Fibroblast of pulmonary artery (primary cell): ENCODE data around the gene TMEM214.

Experiments used
- DNase-seq: peaks from one replicate; pipeline ENCODE4 v3.0.0-alpha.2; 2010; ENCODE audit warnings: low read depth
- H3K4me3 ChIP-seq: replicated peaks from 2 replicates; pipeline ENCODE4 v1.5.1; 2011; ENCODE audit warnings: low read depth, mild to moderate bottlenecking, control low read depth, low read length, moderate library complexity
- CTCF ChIP-seq: IDR thresholded peaks from 2 replicates; pipeline ENCODE4 v1.5.1; 2011; ENCODE audit warnings: mild to moderate bottlenecking, control low read depth, low read length, inconsistent platforms; ENCODE audit errors: missing control alignments

TMEM214 gene

GRCh38 chr2:27053776-27054175 lies 21.0 kb downstream of the TMEM214 start:
- no peak for TF ChIP-seq CTCF
- no peak overlapping the region for H3K4me3 ChIP-seq
- DNase-seq: no peak

- DNase-seq: no peak
- TF ChIP-seq CTCF: no peak
- H3K4me3 ChIP-seq: no peak overlapping the region
Observed at GRCh38 chr2:27054721-27055120, 22.0 kb downstream of the TMEM214 start.

- TF ChIP-seq CTCF: no peak
- no peak for DNase-seq
- no peak overlapping the region for H3K4me3 ChIP-seq
Observed at GRCh38 chr2:27057184-27057583, 24.4 kb downstream of the TMEM214 start.

GRCh38 chr2:27058210-27058609 lies 25.4 kb downstream of the TMEM214 start:
- DNase-seq: no peak
- no peak overlapping the region for H3K4me3 ChIP-seq
- no peak for TF ChIP-seq CTCF

GRCh38 chr2:27059141-27059820 lies 26.5 kb downstream of the TMEM214 start:
- no peak for TF ChIP-seq CTCF
- peak; percentile 77 for DNase-seq
- H3K4me3 ChIP-seq: no peak overlapping the region

- H3K4me3 ChIP-seq: no peak overlapping the region
- DNase-seq: no peak
- no peak for TF ChIP-seq CTCF
Observed at GRCh38 chr2:27060323-27060722, 27.6 kb downstream of the TMEM214 start.

- no peak for DNase-seq
- TF ChIP-seq CTCF: no peak
- H3K4me3 ChIP-seq: no peak overlapping the region
Observed at GRCh38 chr2:27065128-27065527, 32.4 kb downstream of the TMEM214 start.
